Astrocyte (in vitro differentiated cells and primary cell): ENCODE data around the gene MORN4.

Experiments used
- EZH2 ChIP-seq: IDR thresholded peaks from 2 replicates; pipeline ENCODE4 v1.6.1; 2012; ENCODE audit warnings: mild to moderate bottlenecking, low read length, inconsistent platforms; ENCODE audit not compliant: insufficient read depth
- TF ChIP-seq, protein P1 (sequence below): IDR thresholded peaks from 2 replicates; pipeline ENCODE4 v1.5.1; 2011; ENCODE audit warnings: low read depth, mild to moderate bottlenecking, inconsistent platforms, low read length, moderate library complexity; ENCODE audit not compliant: insufficient read depth

DNA sequence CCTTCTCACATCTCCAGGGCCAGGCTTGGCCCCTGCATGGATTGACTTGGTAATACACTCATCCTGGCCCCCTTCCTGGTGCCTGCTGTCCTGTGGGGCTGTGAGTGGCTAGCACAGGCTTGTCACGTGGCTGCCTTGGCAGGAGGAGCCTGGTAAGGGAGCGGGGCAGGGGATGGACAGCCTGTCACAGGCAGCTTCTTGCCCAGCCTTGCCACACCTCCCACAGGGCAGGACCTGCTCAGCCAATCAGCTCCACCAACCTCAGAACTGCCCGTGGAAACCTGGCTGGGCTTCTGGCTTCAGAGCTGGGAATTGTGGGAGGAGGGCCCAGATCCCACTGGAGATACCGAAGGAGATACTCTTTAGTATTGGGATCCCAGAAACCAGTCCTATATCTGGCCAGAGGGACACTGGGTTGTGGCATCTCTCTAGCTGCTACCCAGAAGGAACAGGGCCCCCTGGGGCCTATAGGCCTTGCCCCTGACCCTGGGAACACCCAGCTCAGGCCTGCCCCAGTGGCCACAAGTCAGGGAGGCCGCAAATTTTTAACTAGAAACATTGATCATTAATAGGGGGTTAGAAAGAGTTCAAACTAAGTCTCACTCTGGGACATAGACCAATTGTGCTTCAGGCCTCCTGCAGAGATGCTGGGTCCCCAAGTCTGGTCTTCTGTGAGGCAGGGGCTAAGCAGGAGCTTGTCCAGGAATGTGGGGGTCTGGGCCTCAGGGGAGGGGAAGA, 49.1 kb downstream of the MORN4 start, which contains the start of gene HOGA1:
- TF ChIP-seq, protein P1, sequence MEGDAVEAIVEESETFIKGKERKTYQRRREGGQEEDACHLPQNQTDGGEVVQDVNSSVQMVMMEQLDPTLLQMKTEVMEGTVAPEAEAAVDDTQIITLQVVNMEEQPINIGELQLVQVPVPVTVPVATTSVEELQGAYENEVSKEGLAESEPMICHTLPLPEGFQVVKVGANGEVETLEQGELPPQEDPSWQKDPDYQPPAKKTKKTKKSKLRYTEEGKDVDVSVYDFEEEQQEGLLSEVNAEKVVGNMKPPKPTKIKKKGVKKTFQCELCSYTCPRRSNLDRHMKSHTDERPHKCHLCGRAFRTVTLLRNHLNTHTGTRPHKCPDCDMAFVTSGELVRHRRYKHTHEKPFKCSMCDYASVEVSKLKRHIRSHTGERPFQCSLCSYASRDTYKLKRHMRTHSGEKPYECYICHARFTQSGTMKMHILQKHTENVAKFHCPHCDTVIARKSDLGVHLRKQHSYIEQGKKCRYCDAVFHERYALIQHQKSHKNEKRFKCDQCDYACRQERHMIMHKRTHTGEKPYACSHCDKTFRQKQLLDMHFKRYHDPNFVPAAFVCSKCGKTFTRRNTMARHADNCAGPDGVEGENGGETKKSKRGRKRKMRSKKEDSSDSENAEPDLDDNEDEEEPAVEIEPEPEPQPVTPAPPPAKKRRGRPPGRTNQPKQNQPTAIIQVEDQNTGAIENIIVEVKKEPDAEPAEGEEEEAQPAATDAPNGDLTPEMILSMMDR = no peak
- no peak for TF ChIP-seq EZH2
